ENCODE results near the gene DNAJC18.

DNAJC18 gene

DNA sequence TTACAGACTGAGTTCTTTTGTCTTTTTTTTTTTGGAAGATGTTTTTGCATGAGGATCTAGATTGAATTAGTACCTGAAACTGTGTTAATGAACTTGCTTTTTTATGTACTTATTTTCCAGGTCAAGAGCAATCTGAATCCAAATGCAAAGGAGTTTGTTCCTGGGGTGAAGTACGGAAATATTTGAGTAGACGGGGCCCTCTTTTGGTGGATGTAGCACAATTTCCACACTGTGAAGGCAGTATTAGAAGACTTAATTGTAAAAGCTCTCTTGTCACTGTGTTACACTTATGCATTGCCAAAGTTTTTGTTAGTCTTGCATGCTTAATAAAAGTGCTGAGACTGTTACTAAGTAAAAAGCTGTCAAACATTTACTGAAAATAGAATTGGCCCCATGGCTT lies 70.7 kb downstream of the DNAJC18 start:
- no peak for DNase-seq (ENCODE audit: low read depth in 2 of 2)

DNA sequence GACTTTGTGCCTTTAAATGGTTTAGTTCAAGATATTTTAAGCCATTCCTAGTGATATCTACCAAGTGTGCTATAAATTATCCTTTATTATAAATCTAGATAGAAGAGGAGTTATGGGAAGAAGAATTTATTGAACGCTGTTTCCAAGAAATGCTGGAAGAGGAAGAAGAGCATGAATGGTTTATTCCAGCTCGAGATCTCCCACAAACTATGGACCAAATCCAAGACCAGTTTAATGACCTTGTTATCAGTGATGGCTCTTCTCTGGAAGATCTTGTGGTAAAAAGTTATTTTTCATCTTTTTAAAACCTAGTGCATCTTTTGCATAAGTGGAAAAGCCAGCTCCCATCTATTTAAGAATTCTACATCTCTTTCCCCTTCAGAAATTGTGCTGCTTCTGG lies 74.9 kb downstream of the DNAJC18 start:
- DNase-seq (ENCODE audit: low read depth in 2 of 2) = no peak

DNA sequence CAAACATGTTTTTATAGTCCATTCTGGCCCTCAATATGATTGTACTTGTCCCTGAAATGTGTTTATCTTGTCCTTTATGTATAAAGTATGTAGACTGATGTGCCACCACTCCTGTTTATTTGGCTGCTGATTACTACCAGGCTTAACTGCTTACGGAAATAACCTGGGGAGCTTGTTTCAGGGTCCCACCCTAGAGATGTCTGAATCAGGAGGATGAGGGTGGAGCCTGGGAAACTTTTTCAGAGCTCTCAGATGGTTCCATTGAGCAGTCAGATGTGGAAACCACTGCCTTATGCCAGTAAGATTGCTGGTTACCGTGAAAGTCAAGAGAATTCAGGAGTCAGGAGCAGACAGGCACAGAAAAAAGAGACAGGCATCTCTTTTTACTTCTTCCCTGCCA lies 75.4 kb downstream of the DNAJC18 start:
- no peak for DNase-seq (ENCODE audit: low read depth in 2 of 2)

DNA sequence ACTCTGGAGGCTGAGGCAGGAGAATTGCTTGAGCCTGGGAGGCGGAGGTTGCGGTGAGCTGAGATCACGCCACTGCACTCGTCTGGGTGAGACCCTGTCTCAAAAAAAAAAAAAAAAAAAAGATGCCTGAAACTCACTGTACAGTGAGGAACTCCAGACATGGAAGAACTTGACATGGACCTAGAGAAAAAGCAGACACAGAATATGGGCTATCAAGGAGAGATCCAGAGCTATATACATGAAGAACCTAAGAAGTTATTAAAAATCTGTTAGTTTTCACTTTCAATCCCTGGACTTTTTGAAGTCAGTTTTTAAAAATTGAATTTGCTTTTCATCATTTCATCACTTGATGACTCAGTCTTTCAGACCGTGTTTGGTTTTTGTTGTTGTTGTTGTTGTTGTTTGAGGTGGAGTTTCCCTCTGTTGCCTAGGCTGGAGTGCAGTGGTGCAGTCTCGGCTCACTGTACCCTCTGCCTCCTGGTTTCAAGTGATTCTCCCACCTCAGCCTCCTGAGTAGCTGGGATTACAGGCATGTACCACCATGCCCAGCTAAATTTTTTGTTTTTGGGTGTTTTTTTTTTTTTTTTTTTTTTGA lies 77.4 kb downstream of the DNAJC18 start:
- no peak for DNase-seq (ENCODE audit: low read depth in 2 of 2)

DNA sequence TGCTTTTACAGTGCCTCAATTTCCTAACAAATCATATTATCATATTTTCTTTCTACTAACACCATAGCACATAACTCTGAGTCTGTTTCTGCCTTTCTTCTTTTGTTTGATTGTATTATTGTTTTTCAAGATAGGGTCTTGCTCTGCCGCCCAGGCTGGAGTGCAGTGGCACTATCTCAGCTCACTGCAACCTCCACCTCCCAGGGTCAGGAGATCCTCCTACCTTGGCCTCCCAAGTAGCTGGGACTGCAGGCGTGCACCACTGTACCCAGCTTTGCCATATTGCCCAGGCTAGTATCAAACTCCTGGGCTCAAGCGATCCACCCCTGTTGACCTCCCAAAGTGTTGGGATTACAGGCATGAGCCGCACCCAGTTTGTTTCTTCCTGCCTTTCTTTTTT lies 78.9 kb downstream of the DNAJC18 start:
- DNase-seq (ENCODE audit: low read depth in 2 of 2) = no peak
